Activated effector memory CD4-positive, alpha-beta T cell treated with Interleukin-2 at 50 U/mL for 16 hours (primary cell): ENCODE results near the gene TEX47.

ENCODE experiments used
- DNase-seq: peaks from one replicate; pipeline ENCODE4 v3.0.0-alpha.2; 2020

TEX47 gene

GRCh38 chr7:88795553-88795952, at the start of gene TEX47:
TEX47 (minus strand) TSS chr7:88795737; CDS start chr7:88794942, 795 bp downstream.
- no peak for DNase-seq

- no peak for DNase-seq
These were observed 49.6 kb upstream of the TEX47 start for GRCh38 chr7:88845091-88845490.

- DNase-seq: no peak
These were observed 46.7 kb upstream of the TEX47 start for GRCh38 chr7:88842201-88842600.

GRCh38 chr7:88835147-88835728, 39.7 kb upstream of the TEX47 start:
- no peak for DNase-seq

GRCh38 chr7:88826222-88826621, 30.7 kb upstream of the TEX47 start:
- DNase-seq: no peak

GRCh38 chr7:88818552-88818951, 23.0 kb upstream of the TEX47 start:
- no peak for DNase-seq

GRCh38 chr7:88806280-88807037, 10.9 kb upstream of the TEX47 start:
- DNase-seq: no peak

- no peak for DNase-seq
These were observed 5.5 kb upstream of the TEX47 start for GRCh38 chr7:88801046-88801445.

GRCh38 chr7:88792361-88792760, 3.2 kb downstream of the TEX47 start:
- DNase-seq: no peak

- no peak for DNase-seq
These were observed 3.6 kb downstream of the TEX47 start for GRCh38 chr7:88791891-88792290.

GRCh38 chr7:88789480-88790064, 6.0 kb downstream of the TEX47 start:
- DNase-seq: no peak

GRCh38 chr7:88787777-88788176, 7.8 kb downstream of the TEX47 start:
- no peak for DNase-seq

GRCh38 chr7:88775838-88776237, 19.7 kb downstream of the TEX47 start:
- DNase-seq: no peak

- DNase-seq: no peak
These were observed 22.8 kb downstream of the TEX47 start for GRCh38 chr7:88772776-88773175.

GRCh38 chr7:88771417-88771816, 24.1 kb downstream of the TEX47 start:
- DNase-seq: no peak

- DNase-seq: no peak
These were observed 33.8 kb downstream of the TEX47 start for GRCh38 chr7:88761779-88762178.

GRCh38 chr7:88760136-88760515, 35.4 kb downstream of the TEX47 start:
- DNase-seq: no peak

GRCh38 chr7:88759230-88760135, 36.1 kb downstream of the TEX47 start, which contains the start of gene ZNF804B:
ZNF804B (plus strand) TSS chr7:88759700; CDS start chr7:88759977, 277 bp downstream.
- DNase-seq: no peak

- DNase-seq: no peak
These were observed 36.9 kb downstream of the TEX47 start for GRCh38 chr7:88758381-88759229.

- DNase-seq: no peak
These were observed 38.2 kb downstream of the TEX47 start for GRCh38 chr7:88757371-88757770.

GRCh38 chr7:88756802-88757201, 38.7 kb downstream of the TEX47 start:
- no peak for DNase-seq

- no peak for DNase-seq
These were observed 49.4 kb downstream of the TEX47 start for GRCh38 chr7:88746126-88746525.
